Skeletal muscle cell (primary cell): ENCODE data around the gene SORL1.
"Not testable (repeated sequence)": the region's sequence is repeated elsewhere in the genome, so short reads cannot be mapped to it uniquely, and the experiment has no call there.

Source experiments
- DNase-seq: peaks from one replicate; pipeline ENCODE4 v3.0.0-alpha.2; 2010; ENCODE audit warnings: low read depth
- H3K4me3 ChIP-seq: 2 replicates; pipeline ENCODE4 v1.5.1; 2011; ENCODE audit warnings: low read depth, mild to moderate bottlenecking, control low read depth, low read length, moderate library complexity

Gene SORL1

DNA sequence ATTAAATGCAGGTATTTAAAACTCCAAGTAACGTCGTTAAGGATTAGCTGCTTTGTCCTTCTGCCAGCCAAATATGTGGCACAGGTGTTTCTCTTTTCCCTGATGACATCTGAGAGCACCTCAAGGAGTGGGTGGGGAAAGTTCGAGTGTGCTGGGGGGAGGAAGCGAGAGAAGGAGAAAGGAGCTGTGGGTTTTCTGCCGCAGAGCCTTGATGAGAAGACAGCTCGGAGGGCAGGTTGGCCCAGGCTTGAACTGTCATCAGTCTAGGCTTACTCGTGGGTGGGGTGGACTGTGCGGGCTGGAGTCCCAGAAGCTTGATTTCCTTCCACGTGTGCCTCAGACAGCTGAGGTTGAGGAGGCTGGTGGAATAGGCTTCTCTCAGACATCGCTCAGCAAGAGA lies 15.9 kb downstream of the SORL1 start:
- no peak for DNase-seq
- H3K4me3 ChIP-seq: no peak overlapping the region

DNA sequence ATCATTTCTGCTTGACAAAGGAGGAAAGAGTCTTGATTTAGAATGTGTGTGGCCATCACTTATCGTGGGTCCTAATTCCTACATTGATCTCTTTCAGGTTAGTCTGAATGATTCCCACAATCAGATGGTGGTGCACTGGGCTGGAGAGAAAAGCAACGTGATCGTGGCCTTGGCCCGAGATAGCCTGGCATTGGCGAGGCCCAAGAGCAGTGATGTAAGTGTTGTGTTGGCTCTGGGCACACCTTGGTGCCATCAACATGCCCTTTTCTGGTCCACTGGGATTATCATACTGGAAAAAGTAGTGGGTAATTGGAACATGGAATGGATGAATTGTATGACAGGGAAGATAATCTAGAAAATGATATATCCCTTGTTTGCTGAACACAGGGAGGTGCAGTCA lies 17.8 kb downstream of the SORL1 start:
- no peak for DNase-seq
- H3K4me3 ChIP-seq: no peak overlapping the region

DNA sequence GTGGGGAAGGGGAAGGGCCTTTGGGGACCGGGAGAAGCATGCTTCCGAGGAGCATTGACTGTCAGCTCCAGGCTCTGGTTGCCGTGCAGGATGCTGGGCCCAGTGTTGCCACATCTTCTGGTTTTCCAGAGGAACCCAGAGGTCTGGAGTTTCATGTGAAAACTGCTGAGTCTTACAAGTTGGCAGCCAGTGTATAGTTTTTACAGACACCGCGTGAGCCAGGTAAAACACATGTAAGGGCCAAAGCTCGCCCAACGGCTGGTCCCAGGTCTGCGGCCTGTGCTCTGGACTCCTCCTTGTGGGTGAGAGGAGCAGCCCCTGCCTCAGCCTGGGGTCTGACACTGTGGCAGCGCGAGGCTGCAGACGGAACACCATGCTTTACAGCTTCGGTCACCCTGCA lies 19.1 kb downstream of the SORL1 start:
- no peak overlapping the region for H3K4me3 ChIP-seq
- no peak for DNase-seq

DNA sequence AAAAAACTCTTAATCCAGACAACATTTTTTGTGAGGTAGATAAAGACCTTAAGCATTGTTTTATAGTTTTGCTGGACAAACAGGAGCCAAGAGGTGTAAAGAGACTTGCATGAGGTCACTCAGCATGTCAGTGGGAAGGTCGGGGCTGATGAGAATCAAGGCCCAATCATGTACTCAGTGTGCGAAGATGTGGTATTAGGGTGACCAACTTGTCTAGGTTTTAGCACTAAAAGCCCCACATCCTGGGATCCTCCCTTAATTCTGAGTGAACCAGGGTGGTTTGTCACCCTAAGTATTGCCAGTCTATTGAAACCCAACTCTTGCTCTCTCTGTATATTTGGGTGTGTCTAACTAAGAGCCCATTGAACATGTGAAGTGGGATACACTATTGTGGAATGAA lies 20.2 kb downstream of the SORL1 start:
- no peak overlapping the region for H3K4me3 ChIP-seq
- no peak for DNase-seq

DNA sequence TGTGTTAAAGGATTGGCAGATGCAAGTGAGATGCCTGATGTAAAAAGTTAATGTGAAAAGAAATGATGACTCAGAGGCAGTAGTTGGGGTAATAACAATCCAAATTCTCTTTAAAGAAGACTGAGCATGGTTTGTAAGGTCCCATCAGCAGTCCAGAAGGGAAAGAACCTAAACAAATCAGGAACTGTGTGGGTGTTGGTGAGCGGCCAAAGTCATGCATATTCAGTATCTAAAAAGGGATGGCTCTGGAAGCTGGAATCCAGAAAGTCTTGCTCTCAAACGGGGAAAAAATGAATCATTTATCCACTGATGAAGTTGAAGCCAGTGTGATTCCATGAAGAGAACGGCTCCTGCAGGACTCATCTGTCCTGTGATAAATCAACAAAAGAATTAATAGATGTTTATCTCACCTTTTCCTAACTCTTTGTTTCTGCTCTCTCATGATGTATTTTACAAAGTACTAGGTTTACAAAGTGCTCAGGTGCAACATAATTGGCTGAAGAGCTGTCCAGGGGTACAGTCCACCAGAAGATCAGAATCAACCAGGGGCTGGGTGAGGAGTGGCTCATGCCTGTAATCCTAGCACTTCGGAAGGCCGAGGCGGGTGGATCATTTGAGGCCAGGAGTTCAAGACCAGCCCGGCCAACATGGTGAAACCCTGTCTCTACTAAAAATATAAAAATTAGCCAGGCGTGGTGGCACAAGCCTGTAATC lies 21.1 kb downstream of the SORL1 start:
- no peak for DNase-seq
- H3K4me3 ChIP-seq: no peak overlapping the region

DNA sequence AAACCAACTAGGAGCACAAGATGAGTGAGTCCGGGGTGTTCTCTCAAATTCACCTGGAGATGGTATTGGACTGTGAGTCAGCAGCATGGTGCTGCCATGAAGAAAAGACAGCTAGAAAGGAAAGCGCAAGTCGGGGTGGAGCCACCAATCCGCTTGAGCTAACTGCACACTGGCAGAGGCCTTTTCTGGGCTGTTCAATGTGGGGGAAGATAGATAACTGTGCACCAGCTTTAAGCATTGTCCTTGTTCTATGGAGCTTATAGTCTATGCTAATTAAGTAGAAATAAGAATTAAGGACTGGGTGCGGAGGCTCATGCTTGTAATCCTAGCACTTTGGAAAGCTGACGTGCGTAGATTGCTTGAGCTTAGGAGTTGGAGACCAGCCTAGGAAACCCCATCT lies 22.6 kb downstream of the SORL1 start:
- DNase-seq: no peak
- no peak overlapping the region for H3K4me3 ChIP-seq

DNA sequence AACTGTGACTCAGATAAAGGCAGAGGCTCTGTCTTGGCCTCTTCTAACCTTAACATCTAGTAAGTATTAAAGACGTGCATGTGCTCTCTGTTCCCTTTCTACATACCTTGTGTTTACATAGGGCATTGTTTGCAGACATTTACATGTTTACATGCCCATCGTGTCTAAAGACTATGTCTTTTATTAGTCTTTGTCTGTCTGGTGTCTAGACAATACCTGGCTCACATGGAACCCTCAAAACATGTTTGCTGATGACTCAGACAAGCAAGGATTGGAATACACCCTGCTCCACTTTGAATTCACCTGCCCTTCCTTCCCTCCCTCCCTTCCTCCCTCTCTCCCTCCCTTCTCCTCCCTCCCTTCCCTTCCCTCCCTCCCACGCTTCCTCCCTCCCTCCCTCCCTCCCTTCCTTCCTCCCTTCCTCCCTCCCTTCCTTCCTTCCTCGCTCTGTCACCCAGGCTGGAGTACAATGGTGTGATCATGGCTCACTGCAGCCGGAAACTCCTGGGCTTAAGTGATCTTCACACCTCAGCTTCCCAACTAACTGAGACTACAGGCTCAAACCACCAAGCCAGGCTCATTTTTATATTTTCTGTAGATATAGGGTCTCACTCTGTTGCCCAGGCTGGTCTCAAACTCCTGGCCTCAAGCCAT lies 24.4 kb downstream of the SORL1 start:
- no peak overlapping the region for H3K4me3 ChIP-seq
- DNase-seq: no peak

DNA sequence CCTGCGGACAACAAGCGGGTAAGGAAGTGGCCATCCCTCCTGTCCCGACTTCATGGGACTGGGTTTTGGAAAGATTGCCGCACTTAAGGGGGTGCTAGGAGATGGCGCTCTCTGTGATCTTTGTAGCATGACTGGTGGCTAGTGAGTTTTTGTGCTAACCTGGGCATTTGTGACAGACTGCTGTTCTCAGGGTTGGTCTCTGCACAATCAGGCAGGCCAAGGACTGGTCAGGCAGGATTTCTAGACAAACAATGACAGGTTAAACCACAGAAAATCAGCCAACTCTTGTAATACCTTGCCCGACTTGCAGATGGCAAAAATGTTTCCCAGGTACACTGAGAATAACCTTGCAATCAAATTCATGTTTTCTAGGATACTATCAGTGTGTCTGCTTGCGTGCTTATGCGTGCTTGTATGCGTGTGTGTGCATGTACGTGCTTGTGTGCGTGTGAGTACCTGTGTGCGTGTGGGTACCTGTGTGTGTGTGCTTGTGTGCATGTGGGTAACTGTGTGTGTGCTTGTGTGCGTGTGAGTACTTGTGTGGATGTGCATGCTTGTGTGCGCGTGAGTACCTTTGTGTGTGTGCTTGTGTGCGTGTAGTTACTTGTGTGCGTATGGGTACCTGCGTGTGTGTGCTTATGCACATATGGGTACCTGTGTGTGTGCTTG lies 26.2 kb downstream of the SORL1 start:
- no peak overlapping the region for H3K4me3 ChIP-seq
- DNase-seq: no peak

DNA sequence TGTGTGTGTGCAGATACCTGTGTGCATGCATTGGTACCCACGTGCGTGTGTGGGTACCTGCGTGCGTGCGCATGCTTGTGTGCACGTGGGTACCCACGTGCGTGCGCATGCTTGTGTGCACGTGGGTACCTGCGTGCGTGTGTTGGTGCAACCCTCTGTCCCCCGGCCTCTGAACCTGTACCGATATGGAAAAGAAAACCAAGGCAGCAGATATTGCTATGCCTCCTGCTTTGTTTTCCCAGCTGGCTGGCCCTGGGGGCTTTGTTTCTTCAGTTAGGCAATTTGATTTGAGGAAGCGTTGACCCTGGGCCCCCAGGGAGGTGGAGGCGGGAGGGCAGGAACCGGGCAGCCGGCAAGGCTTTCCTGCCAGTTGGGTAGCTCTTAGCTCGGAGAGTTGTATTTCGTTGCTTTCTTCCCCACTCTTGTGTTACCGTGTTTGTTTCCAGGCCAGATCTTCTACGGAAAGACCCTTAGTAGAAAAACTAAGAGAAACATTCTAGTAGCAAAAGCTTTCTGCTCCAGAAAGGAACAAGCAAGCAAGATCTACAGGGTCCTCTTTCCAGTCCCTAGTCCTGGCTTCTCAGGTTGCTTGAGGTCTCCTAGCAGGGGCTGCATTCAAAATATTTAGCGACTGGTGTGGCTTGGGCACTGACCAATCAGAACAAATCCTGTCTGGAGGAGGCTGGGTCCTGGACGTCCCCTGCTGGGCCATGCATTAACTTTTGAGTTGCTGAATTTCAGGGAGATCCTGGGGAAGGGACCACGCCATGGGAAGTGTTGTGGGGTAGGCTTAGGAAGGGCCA lies 27.0 kb downstream of the SORL1 start:
- H3K4me3 ChIP-seq: no peak overlapping the region
- no peak for DNase-seq

DNA sequence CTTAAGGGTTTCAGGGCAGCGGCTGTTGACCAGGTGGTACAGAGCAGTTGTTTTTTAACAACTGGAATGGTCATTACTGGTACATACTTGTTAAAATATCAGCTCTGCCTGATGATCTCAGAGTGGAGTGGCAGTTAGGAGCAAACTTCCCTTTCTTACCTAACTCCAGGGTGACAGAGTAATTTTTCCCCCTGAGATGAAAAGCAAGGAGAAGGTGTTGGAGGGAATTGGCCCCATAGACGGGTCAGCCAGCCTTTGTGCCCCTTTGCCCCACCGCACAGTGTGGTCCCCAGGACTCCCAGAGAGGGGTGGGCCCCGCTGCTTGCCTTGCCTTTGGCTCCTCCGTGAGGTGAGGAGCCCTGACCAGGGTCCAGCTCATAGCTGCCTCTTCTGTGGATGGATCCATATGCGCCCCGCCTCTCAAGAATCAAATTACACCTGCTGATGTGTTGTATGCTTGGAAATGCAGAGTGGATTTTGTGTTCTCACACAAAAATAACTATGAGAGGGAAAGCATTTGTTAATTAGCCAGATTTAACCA lies 27.7 kb downstream of the SORL1 start:
- no peak for DNase-seq
- no peak overlapping the region for H3K4me3 ChIP-seq

DNA sequence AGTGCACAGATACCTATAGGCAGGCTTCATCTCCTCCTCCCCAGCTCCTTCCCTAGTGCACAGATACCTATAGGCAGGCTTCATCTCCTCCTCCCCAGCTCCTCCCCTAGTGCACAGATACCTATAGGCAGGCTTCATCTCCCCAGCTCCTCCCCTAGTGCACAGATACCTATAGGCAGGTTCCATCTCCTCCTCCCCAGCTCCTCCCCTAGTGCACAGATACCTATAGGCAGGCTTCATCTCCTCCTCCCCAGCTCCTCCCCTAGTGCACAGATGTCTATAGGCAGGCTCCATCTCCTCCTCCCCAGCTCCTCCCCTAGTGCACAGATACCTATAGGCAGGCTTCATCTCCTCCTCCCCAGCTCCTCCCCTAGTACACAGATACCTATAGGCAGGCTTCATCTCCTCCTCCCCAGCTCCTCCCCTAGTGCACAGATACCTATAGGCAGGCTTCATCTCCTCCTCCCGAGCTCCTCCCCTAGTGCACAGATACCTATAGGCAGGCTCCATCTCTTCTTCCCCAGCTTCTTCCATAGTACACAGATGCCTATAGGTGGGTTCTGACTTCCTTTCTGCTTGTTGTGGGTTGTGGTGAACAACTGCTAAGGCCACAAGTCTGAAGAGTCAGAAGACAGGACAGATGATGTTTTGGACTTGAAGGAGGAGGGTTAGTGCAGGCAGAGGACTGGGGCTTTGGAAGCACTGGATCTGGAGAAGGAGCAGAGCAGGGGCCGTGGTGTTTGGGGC lies 29.5 kb downstream of the SORL1 start:
- DNase-seq: not testable (repeated sequence)

DNA sequence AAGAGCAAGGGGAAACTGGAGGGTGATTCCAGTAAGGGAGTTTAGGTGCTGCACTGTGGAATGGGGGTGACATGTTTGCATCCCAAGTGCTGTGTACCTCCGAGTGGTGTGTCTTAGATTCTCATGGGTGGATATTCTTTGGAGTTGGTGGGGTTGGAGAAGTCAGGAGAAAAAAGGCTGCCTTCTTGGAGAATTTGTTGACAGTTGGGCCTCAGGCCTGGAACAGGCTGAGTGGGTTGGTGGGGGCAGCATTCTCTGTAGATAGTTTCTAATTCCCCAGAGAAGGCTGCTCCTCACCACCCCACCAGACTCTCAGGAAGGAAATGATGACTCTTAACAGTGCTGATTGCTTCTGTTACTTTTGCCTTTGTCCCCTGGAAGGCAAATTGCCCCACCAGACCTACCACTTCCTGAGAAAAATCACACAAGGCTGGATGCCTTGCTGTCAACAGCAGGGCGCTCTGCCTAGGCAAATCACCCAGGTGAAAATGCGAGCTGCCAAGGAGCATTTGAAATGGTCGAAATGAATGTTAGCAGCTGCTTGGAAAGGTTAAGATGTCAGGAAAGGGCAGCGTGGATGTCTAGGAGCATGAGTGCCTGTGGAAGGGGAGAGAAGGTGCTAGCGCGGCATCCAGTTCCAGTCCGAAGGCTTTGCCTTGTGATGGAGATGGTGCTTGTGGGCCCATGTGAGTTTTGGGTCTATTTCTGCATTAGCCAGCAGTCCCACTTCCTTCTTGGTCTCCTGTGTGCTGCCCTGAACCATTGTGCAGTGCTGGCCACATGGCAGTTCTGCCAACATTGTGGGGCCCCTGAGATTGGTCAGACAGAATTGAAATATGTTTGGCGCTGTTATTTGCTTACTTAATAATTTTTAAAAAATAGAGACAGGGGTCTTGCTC lies 30.4 kb downstream of the SORL1 start:
- H3K4me3 ChIP-seq: no peak overlapping the region
- no peak for DNase-seq

More for the DNA sequence above, 29.5 kb downstream of the SORL1 start:
- not testable (repeated sequence) for H3K4me3 ChIP-seq

DNA sequence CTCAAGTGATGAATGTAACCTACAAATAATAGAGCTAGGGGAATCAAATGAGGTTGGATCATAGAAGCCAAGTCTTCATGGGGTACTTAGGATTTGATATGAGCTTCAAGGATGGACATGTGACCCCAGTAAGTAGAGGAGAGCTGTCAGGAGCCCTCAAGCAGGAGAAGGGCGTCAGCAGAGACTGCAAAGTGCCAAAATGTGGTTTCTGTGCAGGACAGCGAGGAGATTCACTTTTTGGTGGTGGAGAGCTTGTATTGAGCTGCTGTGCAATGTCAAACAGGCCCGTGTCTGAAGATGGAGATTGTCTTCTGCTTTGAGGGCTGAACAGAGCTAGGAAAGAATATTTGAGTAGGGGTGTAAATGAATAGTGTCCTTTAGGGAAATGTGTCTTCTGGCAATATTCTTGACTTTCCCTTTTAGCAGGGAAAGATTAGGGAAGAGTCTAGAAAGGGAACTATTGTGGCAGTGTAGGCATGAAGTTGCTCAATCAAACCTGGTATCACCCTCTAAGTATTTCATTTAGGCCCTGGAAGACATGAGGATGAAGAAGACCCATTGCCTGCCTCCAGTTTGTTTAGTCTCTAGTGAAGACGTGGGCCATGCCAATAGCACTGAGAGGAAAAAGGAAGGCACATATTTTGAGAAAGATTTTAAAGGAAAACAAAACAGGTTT lies 31.8 kb downstream of the SORL1 start:
- no peak overlapping the region for H3K4me3 ChIP-seq
- no peak for DNase-seq

DNA sequence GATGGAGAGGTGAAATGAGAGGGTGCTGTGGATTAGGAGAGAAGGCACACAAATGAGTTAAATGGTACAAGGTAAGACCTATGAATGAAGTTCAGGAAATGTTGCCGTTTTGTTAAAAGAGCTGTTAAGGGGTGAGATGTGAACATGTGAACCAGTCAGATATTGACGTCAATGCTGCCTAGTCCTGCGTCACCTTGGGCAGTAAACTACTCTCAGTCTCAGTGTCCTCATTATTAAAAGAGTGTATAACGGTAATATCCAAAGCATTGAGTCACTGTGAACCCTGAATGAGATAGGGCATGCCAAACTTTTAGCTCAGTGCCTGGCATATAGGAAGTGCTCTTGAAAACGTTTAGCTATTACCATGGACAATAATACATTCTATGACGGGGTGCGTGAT lies 33.1 kb downstream of the SORL1 start:
- H3K4me3 ChIP-seq: no peak overlapping the region
- no peak for DNase-seq

DNA sequence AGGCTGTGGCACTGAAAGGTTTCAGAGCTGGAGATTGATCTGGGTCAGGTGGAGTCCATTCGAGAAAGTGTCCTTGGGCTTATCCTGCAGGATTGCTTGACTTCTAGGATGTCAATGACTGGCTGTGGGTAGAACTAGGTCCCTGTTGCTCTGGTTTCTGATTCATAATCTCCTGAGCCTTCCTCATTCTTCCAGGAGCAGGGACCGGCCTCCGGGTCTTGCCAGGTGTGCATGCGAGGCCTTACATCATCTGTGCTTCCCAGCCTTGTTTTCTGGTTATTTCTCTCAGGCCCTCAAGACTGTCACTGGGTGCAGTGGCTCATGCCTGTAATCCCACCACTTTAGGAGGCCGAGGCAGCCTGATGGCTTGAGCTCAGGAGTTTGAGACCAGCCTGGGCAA lies 33.9 kb downstream of the SORL1 start:
- no peak overlapping the region for H3K4me3 ChIP-seq
- no peak for DNase-seq

DNA sequence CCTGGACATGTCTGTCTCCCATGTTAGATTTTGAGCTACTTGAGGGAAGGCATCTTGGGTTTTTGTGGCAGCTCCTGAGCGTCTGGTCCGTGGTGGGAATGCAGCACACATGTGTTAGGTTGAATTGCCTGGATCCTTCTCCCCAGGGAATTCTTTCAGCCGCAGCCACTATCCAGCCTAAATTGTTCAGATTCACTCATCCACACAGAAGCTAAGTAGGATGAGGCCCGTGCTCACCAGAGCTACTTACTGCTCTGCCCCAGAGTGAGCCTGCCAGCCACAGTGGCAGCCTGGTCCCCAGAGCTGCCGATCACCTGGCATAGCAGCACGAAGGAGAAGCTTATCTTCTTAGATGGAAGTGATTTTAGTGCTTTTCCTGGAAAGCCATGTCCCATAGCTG lies 35.1 kb downstream of the SORL1 start:
- H3K4me3 ChIP-seq: no peak overlapping the region
- DNase-seq: no peak

DNA sequence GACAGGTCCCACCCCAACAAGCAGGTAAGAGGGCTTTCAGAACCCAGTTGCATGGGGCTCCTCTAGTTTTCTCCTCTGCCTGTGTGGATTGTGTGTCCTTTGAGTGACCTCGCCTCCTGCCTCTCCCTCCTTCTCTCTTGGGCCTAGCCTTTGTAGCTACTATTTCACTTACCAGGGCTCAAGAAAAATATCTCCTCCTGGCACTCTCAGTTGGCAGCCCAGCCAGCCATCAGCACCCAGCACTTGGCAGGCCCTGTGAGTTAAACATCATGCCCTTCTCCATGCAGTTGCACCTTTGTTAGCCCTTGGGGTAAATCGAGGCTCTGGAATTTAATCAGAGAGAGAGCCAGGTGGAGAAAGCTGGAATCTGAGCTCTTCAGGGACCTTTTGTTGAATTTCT lies 36.1 kb downstream of the SORL1 start:
- H3K4me3 ChIP-seq: no peak overlapping the region
- no peak for DNase-seq

DNA sequence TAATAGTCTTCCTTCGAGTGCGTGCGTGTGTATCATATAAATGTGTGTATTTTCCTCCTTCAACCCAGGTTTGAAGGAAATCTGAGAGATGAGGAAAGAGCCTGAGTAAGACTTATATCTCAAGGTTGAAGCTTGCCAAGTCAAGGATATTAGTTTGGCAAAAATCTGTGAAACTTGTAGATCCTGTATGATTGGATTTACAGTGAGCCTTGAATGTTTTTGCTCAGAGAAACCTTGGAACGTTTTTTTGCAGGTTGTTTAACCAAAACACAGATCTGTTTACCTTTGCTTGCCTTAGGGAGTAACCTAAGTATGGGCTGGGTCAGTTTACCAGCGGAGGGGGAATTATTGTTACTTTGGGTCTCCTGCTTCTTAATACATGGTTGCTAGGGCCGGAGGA lies 36.5 kb downstream of the SORL1 start:
- no peak for DNase-seq
- no peak overlapping the region for H3K4me3 ChIP-seq
